HepG2 (cell line): ENCODE measurements around the gene IER2. TPM values are rescaled to one million over a fixed set of nuclear protein-coding genes. Genes with fewer than 3 reads are reported as not detected.

Source experiments
- ARID5B ChIP-seq: IDR thresholded peaks from 2 replicates; pipeline ENCODE4 v1.4.0; 2020; ENCODE audit warnings: mild to moderate bottlenecking, missing genetic modification reagents
- CSRNP1 ChIP-seq: sonication (generic); formaldehyde crosslinking; IDR thresholded peaks from 2 replicates; pipeline ENCODE4 v1.8.1; 2023; ENCODE audit warnings: mild to moderate bottlenecking, missing genetic modification reagents
- HHEX ChIP-seq: IDR thresholded peaks from 2 replicates; pipeline ENCODE4 v1.6.1; 2016; ENCODE audit warnings: control low read depth
- KLF13 ChIP-seq: sonication (generic); formaldehyde crosslinking; IDR thresholded peaks from 2 replicates; pipeline ENCODE4 v1.4.0; 2020; ENCODE audit warnings: mild to moderate bottlenecking, missing genetic modification reagents
- MIER2 ChIP-seq: IDR thresholded peaks from 2 replicates; pipeline ENCODE4 v1.6.1; 2016; ENCODE audit warnings: missing biosample characterization, missing genetic modification reagents
- MYC ChIP-seq: sonication (generic); formaldehyde crosslinking; IDR thresholded peaks from 2 replicates; pipeline ENCODE4 v1.9.0; 2021; ENCODE audit warnings: missing genetic modification reagents, borderline replicate concordance
- PHF20 ChIP-seq: sonication (generic); formaldehyde crosslinking; IDR thresholded peaks from 2 replicates; pipeline ENCODE4 v1.5.0; 2020; ENCODE audit warnings: mild to moderate bottlenecking, missing genetic modification reagents
- SIX4 ChIP-seq: sonication (generic); formaldehyde crosslinking; IDR thresholded peaks from 2 replicates; pipeline ENCODE4 v1.4.0; 2020; ENCODE audit warnings: missing genetic modification reagents
- SNAPC2 ChIP-seq: sonication (generic); formaldehyde crosslinking; IDR thresholded peaks from 2 replicates; pipeline ENCODE4 v1.8.1; 2022; ENCODE audit warnings: mild to moderate bottlenecking, missing genetic modification reagents
- TEAD2 ChIP-seq: sonication (generic); formaldehyde crosslinking; IDR thresholded peaks from 2 replicates; pipeline ENCODE4 v1.9.0; 2021; ENCODE audit warnings: missing genetic modification reagents
- U2AF1 ChIP-seq: fragments of 200-400 bp; formaldehyde crosslinking; optimal IDR thresholded peaks from 2 replicates; pipeline ENCODE3; 2017; ENCODE audit warnings: mild to moderate bottlenecking, low read depth, low read length
- ZHX1 ChIP-seq: sonication (generic); formaldehyde crosslinking; IDR thresholded peaks from 2 replicates; pipeline ENCODE4 v1.8.1; 2022; ENCODE audit warnings: low read depth, mild to moderate bottlenecking, missing genetic modification reagents
- ZIK1 ChIP-seq: sonication (generic); formaldehyde crosslinking; IDR thresholded peaks from 2 replicates; pipeline ENCODE4 v1.5.0; 2020; ENCODE audit warnings: mild to moderate bottlenecking, low read depth, missing genetic modification reagents, borderline replicate concordance
- ZNF17 ChIP-seq: sonication (generic); formaldehyde crosslinking; IDR thresholded peaks from 2 replicates; pipeline ENCODE4 v1.5.0; 2020; ENCODE audit warnings: mild to moderate bottlenecking, missing genetic modification reagents
- ZNF691 ChIP-seq: sonication (generic); formaldehyde crosslinking; IDR thresholded peaks from 2 replicates; pipeline ENCODE4 v1.4.0; 2020; ENCODE audit warnings: missing genetic modification reagents, low read depth, mild to moderate bottlenecking, borderline replicate concordance
- ZNF747 ChIP-seq: sonication (generic); formaldehyde crosslinking; IDR thresholded peaks from 2 replicates; pipeline ENCODE4 v1.8.1; 2023; ENCODE audit warnings: missing genetic modification reagents, mild to moderate bottlenecking, borderline replicate concordance
- ZNF770 ChIP-seq: sonication (generic); formaldehyde crosslinking; IDR thresholded peaks from 2 replicates; pipeline ENCODE4 v1.5.0; 2020; ENCODE audit warnings: mild to moderate bottlenecking, missing genetic modification reagents
- polyA plus RNA-seq, 8 experiments: library from polyadenylated mRNA; depleted of rRNA in 3 of 8; stranded (reverse) in 7 of 8; unstranded in 1 of 8; fragments of >200 nt; fragmentation: Illumina TruSeq in 4 of 8; extraction: Trizol in 4 of 8; gene quantifications; 2 replicates each; pipeline versions ENCODE4 v1.2.1 to v1.2.3, GENCODE V29; 2011 to 2016; ENCODE audit warnings: low read depth in 4 of 8, missing spikeins in 1 of 8, mixed read lengths in 1 of 8; ENCODE audit not compliant: insufficient read depth in 1 of 8
- total RNA-seq, 5 experiments: library from RNA; depleted of rRNA; stranded (reverse); fragments of >200 nt; fragmentation: Illumina TruSeq; extraction: Trizol; gene quantifications; 2 replicates each; pipeline ENCODE4 v1.2.3, GENCODE V29; 2016; ENCODE audit warnings: low read depth in 1 of 5

IER2 gene
- total and polyA plus RNA-seq, 2 of the 13 experiments (the other 11 are each of a cell fraction or from before 2014, with no cell fraction given): 10.1 to 14.3 TPM

GRCh38 chr19:13150187-13150930 is at the start of gene IER2, which contains the start of gene STX10 (continued):
- TF ChIP-seq ZHX1 (CRISPR knock-in tag) (0 out of 2 replicates have a peak, but pooled peaks have one; percentile 56), ZIK1 (0 out of 2 replicates have a peak, but pooled peaks have one; percentile 22), ARID5B (peak; percentile 76), MYC (CRISPR knock-in tag) (peak; percentile 81), SIX4 (CRISPR knock-in tag) (0 out of 2 replicates have a peak, but pooled peaks have one; percentile 39), KLF13 (CRISPR knock-in tag) (no peak), PHF20 (CRISPR knock-in tag) (peak; percentile 84), TEAD2 (no peak), CSRNP1 (CRISPR knock-in tag) (peak; percentile 73; the same call in 1 of the 2 replicates), U2AF1 (peak; percentile 92), ZNF691 (CRISPR knock-in tag) (peak; percentile 75), ZNF17 (CRISPR knock-in tag) (no peak), ZNF770 (CRISPR knock-in tag) (peak; percentile 70), MIER2 (CRISPR knock-in tag) (peak; percentile 38; the same call in 1 of the 2 replicates), HHEX (CRISPR knock-in tag) (no peak), SNAPC2 (CRISPR knock-in tag) (peak; percentile 79; the same call in 1 of the 2 replicates), ZNF747 (CRISPR knock-in tag) (peak; percentile 75; the same call in 1 of the 2 replicates)
